Type B pancreatic cell (in vitro differentiated cells): ENCODE results near the gene CDK6. TPM values are rescaled to one million over a fixed set of nuclear protein-coding genes. Genes with fewer than 3 reads are reported as not detected.

Experiments
- DNase-seq: peaks from one replicate; pipeline ENCODE4 v3.0.0; 2021; ENCODE audit warnings: mixed read lengths; ENCODE audit not compliant: unreplicated experiment; ENCODE audit errors: extremely low spot score
- H3K27ac Mint-ChIP-seq: 2 replicates; pipeline ENCODE4 v1.8.0; 2021; ENCODE audit warnings: mild to moderate bottlenecking, mixed read lengths
- H3K27me3 Mint-ChIP-seq: 2 replicates; pipeline ENCODE4 v1.8.0; 2021; ENCODE audit warnings: mixed read lengths
- H3K36me3 Mint-ChIP-seq: 2 replicates; pipeline ENCODE4 v1.8.0; 2021; ENCODE audit warnings: mixed read lengths
- H3K4me1 Mint-ChIP-seq: one replicate; pipeline ENCODE4 v1.8.0; 2021; ENCODE audit warnings: mixed read lengths; ENCODE audit not compliant: unreplicated experiment
- H3K4me3 Mint-ChIP-seq: 2 replicates; pipeline ENCODE4 v1.8.0; 2021; ENCODE audit warnings: mild to moderate bottlenecking, mixed read lengths
- H3K9me3 Mint-ChIP-seq: 2 replicates; pipeline ENCODE4 v1.8.0; 2021; ENCODE audit warnings: mixed read lengths
- total RNA-seq: library from RNA; stranded (reverse); gene quantifications from 2 replicates; pipeline ENCODE4 v1.2.1, GENCODE V29; 2021; ENCODE audit warnings: low replicate concordance
- TF ChIP-seq, protein P1 (sequence below): fragments of 200-600 bp; sonication (generic); conservative IDR thresholded peaks from 2 replicates; pipeline ENCODE4 v1.5.0; 2021; ENCODE audit warnings: antibody characterized with exemption, mild to moderate bottlenecking

The CDK6 gene
- total RNA-seq, 1 donor from 2014 or later, result 68.5 TPM

DNA sequence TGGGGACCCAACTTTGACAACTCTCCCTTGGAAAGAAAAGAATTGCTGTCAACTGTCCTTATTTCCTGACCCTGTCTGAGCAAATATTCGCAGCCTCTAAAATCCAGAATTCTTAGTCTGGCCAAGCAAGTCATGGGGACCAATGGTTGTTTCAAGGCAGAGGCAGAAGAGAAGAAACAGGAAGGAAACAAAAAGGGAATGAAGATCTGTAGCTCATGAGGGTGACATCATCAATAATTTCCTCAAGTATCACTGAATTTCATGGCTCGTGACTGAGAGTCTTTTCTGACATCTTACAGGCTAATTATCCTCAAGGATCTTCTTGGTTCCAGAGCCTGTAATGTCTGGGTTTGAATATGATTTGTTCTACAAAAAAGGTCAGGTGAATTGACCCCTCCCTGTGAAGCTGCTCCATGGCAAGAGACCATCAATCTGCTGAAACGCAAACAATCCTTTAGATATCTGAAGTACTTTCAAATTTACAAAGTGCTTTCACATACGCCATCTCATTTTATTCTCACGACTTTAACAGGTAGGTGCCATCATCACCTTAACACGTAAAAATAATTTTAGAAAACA lies 5.8 kb downstream of the CDK6 start:
- Mint-ChIP-seq H3K4me3 (peak overlapping the region; percentile 99), H3K9me3 (no peaks in the 10 kb centered on the region), H3K36me3 (peaks cover 26% of the 10 kb centered on the region), H3K4me1 (peaks cover 42% of the 10 kb centered on the region), H3K27ac (peak overlapping the region; percentile 89), H3K27me3 (peaks cover 3% of the 10 kb centered on the region)
- TF ChIP-seq, protein P1, sequence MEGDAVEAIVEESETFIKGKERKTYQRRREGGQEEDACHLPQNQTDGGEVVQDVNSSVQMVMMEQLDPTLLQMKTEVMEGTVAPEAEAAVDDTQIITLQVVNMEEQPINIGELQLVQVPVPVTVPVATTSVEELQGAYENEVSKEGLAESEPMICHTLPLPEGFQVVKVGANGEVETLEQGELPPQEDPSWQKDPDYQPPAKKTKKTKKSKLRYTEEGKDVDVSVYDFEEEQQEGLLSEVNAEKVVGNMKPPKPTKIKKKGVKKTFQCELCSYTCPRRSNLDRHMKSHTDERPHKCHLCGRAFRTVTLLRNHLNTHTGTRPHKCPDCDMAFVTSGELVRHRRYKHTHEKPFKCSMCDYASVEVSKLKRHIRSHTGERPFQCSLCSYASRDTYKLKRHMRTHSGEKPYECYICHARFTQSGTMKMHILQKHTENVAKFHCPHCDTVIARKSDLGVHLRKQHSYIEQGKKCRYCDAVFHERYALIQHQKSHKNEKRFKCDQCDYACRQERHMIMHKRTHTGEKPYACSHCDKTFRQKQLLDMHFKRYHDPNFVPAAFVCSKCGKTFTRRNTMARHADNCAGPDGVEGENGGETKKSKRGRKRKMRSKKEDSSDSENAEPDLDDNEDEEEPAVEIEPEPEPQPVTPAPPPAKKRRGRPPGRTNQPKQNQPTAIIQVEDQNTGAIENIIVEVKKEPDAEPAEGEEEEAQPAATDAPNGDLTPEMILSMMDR, result no peak
- no peak for DNase-seq

DNA sequence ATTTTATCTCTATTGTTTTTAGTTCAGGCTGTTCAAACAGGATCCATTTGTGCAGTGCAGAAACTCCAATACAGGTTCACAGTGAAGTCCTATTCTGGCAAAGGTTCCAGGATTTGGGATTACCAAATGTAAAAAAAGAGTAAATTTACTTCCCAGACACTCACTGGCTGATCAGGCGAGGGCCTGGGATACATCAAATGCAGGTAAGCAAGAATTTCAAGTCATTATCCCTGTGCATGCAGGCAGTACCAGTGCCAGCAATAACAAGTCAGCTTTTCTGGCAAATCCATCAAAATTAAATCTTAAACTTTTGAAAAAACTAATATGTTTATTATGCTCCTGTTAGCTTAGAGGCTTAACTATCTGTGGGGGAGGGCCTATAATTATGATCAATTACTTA lies 6.3 kb downstream of the CDK6 start:
- H3K4me3 Mint-ChIP-seq, result peak overlapping the region; percentile 99
- no peak overlapping the region for H3K27ac Mint-ChIP-seq
- no peaks in the 10 kb centered on the region for H3K9me3 Mint-ChIP-seq
- TF ChIP-seq, protein P1, result no peak
- no peak for DNase-seq
- H3K36me3 Mint-ChIP-seq, result peaks cover 26% of the 10 kb centered on the region
- peaks cover 42% of the 10 kb centered on the region for H3K4me1 Mint-ChIP-seq
- no peaks in the 10 kb centered on the region for H3K27me3 Mint-ChIP-seq

DNA sequence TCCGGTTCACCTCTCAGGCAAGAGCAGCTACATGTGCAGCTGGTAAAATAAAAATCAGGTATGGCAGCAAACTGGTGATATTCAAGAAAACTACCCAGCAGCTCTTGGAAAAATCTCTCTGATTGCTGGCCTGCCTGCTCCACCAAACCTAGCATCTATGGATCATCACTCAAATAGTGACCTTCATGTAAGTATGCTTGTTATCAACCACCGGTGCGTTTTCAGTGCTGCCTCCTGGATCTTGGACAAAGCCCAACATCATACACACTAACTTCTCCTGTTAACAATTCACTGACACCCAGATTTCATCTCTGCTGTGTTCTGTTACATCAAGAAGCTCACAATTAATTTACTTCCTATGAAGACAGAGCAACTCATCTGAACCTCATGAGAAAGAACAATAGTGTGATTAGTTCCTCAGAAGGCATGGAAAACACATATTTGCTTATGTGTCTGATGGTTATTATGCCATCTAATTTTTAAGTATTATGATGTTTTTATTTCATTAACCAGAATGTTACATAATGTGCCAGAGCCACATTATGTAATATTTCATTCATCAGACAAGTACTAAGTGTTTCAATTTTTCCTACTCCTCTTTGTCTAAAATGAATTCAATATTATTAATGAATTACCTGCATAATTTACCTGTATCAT lies 8.8 kb downstream of the CDK6 start:
- Mint-ChIP-seq H3K4me1 (peaks cover 41% of the 10 kb centered on the region), H3K27ac (peak overlapping the region; percentile 3)

DNA sequence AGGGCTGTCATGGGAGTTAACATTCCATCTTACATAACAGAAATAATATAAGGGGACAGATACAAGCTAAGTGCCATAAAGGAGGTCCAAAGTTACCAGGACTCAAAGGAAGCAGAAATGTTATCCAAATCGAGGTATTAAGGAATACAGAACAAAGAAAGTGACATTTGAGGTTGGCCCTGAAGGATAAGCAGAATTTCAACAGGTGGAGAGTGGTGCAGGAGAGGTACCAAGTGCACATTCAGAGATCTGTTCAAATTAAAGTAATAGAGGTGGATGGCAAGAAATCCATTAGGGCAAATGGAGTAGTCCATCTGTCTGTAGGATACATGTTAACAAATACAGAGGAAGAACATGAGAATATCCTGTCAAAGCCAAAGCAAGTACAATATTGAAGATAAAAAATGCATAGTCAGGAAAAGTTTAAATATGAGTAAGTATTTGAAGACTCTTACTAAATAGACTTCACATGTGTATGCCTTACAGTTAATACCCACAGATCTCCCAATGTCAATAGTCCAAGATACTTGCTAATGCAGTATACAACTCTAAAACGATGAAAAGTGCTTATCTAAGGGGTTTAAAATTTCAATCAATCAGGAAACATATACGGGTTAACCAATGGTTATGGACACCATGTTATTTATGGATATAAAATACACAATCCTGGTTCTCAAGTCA lies 10.0 kb downstream of the CDK6 start:
- H3K27ac Mint-ChIP-seq, result no peak overlapping the region
- H3K36me3 Mint-ChIP-seq, result peaks cover 26% of the 10 kb centered on the region
- no peaks in the 10 kb centered on the region for H3K27me3 Mint-ChIP-seq
- no peak overlapping the region for H3K4me3 Mint-ChIP-seq
- TF ChIP-seq, protein P1, result no peak
- H3K9me3 Mint-ChIP-seq, result no peaks in the 10 kb centered on the region
- peaks cover 29% of the 10 kb centered on the region for H3K4me1 Mint-ChIP-seq
- no peak for DNase-seq

More for the DNA sequence above, 8.8 kb downstream of the CDK6 start:
- Mint-ChIP-seq H3K36me3 (peaks cover 29% of the 10 kb centered on the region), H3K27me3 (no peaks in the 10 kb centered on the region), H3K4me3 (peak overlapping the region; percentile 6), H3K9me3 (no peaks in the 10 kb centered on the region)
- no peak for DNase-seq
- TF ChIP-seq, protein P1, result no peak

DNA sequence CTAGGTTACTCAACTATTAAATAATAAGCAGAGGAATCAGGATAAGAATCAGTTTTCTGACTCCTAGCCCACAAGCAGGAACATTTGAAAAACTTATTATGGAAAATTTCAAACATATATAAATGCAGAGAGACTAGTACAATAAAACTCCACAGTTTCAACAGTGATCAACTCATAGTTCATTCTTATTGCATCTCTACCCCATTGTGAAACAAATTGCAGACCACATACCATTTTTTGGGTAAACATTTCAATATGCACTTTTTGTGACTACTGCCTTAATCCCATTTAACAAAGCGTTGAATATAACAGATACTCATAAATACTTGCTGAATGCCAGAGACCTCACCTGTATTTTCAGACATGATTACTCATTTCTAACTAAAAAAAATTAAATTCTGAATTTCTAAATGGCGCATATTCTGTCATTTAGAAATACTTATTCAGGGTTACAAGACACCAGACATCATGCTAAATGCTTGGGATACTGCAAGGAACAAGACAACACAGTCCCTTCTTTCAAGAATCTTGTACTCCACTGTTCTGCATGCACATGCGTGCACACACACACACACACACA lies 11.4 kb downstream of the CDK6 start:
- H3K4me3 Mint-ChIP-seq, result no peak overlapping the region
- no peak overlapping the region for H3K27ac Mint-ChIP-seq

More for the DNA sequence above, 11.4 kb downstream of the CDK6 start:
- H3K4me1 Mint-ChIP-seq, result peaks cover 15% of the 10 kb centered on the region
- TF ChIP-seq, protein P1, result no peak
- no peaks in the 10 kb centered on the region for H3K27me3 Mint-ChIP-seq
- H3K36me3 Mint-ChIP-seq, result peaks cover 31% of the 10 kb centered on the region
- peaks cover 4% of the 10 kb centered on the region for H3K9me3 Mint-ChIP-seq
- DNase-seq, result no peak
